GM19452 (cell line): ENCODE measurements around the gene ALPG.
"Not testable (repeated sequence)": the region's sequence is repeated elsewhere in the genome, so short reads cannot be mapped to it uniquely, and the experiment has no call there.

Experiments used
- ATAC-seq: cut with Tn5 transposase; IDR thresholded peaks from one replicate; pipeline ENCODE4 v1.9.1; 2021; ENCODE audit not compliant: unreplicated experiment

ALPG gene

DNA sequence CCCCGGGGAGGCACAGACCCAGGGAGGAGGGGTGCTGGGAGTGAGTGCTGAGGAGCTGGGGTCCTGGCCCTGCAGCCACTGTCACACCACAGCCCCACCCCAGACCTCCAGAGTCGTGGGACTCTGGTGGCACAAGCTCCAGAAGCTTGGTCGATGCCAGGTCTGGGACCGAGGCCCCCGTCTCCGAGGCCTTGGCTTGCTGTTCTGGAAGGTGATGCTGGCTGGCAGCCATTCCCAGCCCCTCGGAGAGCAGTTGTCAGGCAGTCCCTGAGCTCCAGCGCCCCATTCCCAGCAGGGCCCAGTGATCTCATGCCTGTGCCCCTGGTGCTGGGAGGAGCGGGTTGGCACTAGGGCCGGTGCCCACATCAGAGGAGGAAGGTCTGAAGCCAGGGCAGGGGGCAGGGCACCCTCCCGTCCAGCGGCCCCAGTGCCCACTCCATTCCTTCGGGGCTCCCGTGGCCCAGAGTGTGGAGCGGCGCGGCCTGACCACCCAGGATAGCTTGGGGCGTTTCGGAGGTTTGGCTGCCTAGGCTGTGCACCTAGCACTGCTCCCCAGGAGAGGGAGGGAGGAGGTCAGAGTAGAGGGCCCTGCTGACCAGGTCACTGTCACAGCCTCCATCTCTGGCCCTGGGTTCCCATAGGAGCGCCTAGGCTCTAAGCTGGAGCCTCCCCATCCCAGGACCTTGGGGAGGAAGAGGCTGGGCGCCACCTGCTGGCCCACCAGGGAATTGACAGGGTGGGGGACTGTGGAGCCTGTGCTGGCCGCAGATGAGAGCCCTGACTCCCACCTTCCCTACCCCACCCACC lies 32.5 kb downstream of the ALPG start:
- ATAC-seq, result no peak

DNA sequence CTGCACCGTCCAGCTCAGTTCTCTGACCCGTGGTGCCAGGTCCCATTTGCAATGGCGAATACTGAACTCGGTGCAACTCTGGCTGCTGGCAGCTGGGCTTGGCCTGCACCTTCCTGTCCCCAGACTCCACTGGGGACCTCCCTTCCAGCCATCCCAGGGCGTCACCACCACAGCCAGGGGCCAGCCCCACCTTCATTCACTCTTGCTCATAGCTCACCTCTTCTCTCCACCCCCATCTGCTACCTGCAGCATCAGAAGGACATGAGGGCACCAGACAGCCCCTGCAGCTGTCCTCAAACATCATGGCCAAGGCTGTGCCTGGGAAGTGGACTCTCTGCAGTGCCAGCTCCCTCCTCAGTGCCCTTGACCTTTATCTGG lies 33.1 kb downstream of the ALPG start:
- no peak for ATAC-seq

DNA sequence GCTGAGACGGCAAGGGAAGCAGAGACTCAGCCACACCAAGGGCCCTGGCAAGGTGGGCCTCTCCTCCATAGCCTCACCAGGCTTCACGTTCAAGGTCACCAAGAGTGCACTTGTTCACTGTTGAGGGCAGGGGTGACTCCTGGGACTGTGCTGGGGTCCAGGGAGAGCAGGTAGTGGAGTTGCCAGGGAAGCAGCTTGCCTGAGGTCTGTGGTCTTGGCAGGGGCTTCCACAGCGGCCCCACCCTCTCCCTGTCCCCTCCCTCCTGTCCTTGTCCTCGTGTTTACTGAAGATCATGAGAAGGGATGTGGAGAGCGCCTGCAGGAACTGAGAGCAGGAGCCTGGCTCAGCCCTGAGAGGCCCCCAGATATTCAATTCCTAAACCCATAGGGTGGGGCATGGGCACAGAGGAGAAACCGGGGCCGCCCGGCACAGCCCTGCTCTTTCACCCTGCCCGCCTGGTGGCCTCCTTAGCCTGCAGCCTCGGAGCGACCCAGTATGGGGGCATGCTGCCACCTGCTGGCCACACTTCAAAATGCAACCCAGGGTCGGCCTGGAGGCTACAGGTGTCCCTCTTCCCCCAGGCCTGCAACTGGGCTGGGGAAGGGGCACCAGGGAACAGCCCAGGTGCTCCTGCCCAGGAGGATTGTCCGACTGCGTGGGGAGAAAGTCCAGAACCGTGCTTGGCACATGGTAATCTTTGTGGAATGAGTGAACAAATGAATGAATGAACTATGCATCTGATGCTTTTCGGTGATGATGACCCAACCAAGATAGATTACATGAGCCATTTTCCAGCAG lies 33.8 kb downstream of the ALPG start:
- peak; percentile 92 for ATAC-seq

- no peak for ATAC-seq
Observed at GRCh38 chr2:232441147-232441651, 34.6 kb downstream of the ALPG start.

DNA sequence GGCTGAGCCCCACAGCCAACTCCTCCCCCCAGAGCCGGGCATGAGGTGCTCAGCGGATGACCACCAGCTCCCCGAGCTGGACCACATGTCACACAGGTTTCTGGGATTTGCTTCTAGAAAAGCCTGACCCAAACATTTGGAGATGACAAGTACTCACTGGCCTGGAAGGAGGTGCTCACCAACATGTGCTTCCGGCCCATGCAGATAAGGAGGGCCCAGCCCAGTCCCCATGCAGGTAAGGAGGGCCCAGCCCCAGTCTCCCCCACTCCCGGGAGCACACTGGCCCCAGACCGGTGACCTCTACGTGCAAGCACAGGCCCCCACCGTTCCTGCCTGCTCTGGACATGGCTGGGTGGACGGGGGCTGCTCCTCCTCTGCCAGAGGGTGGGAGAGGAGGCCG lies 35.3 kb downstream of the ALPG start:
- ATAC-seq, result not testable (repeated sequence)

- not testable (repeated sequence) for ATAC-seq
Observed at GRCh38 chr2:232442431-232442830, 35.8 kb downstream of the ALPG start.

- not testable (repeated sequence) for ATAC-seq
Observed at GRCh38 chr2:232443047-232443446, 36.4 kb downstream of the ALPG start.

- not testable (repeated sequence) for ATAC-seq
Observed at GRCh38 chr2:232443669-232444408, 37.2 kb downstream of the ALPG start.

DNA sequence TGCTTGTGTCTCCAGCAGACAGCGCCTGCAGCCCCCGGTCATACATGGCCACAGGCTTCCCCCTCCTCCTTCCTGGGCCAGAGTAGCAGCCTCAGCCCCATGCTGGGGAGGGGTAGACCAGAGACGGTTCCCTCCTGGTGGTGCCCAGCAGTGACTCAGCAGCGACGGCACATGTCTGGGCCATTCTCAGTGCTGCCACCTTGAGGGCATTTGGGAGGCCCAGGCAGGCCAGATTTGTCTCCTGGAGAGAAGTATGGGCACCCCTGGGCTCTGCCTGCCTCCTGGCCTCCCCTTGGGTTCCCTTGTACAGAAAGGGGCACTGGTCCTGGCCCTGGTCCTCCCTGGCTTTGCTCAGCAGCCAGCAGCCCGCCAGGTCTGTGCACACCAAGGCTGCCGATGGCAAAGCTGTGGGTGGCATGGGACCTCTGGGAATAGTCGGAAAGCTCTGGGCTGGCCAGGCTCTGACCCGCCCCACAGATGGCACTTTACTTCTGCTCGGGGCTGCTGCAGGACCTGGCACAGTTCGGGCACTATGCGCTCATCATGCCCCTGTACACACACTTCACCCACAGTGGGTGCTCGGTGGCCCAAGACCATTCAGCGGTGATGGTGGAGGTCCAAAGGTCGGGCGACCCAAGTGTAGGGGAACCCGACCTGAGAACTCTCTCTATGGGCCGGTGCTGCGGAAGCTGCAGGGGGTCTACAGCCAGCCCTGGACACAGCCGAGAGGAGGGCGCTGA lies 37.9 kb downstream of the ALPG start:
- ATAC-seq, result no peak

GRCh38 chr2:232445149-232445885 lies 38.7 kb downstream of the ALPG start:
- ATAC-seq, result not testable (repeated sequence)

- ATAC-seq, result not testable (repeated sequence)
Observed at GRCh38 chr2:232446266-232446777, 39.7 kb downstream of the ALPG start.

GRCh38 chr2:232447091-232447620 lies 40.5 kb downstream of the ALPG start:
- ATAC-seq, result no peak

DNA sequence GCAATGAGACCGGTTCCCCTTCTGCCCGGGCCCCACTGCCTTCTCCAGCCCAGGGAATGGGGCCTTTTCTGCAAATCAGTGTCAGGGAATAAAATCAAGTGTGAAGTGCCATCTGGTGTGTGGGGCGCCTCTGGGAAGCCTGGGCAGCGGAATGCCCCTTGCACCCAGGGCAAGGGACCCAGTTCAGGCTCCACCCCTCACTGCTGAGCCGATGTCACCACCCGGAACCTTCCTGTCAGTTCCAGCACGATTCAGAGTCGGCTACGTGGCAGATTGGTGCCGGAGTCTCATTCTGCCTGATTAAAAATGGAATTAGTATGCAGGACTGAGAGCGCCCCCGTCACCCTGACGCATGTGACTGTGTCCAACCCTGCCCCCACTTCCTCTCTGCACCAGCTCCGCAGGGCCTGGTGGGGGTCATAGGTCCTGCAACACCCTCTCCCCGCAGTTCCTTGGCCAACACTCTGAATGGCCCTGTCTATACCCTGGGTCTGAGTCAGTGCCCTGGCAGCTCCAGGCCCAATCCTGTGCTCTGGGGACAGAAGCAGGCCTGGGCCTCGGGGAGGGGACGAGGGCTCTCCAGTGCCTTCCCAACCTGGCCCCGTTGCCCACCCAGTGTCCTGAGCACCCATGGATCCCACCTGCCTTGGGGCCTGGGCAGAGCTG lies 41.1 kb downstream of the ALPG start:
- no peak for ATAC-seq

GRCh38 chr2:232448304-232448690 lies 41.7 kb downstream of the ALPG start:
- no peak for ATAC-seq

GRCh38 chr2:232449964-232450363 lies 43.3 kb downstream of the ALPG start:
- no peak for ATAC-seq

DNA sequence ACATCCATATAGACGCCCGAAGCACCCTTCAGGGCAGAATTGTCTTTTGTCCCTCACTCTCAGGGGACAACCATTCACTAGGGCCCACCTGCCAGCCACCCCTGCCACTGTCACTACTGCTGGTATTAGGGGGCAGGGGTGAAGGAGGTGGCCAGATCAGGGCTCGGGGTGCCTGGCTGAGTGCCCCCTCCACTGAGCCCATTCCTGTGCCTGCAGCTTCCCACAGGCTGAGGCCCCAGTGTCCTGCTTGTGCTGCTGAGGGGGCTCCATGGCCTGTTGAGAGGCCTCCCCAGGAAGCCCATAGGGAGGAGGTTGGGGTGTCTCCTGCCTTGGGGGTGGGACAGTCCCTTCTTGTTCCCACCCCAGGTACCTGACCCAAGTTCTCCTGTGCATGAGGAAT lies 45.0 kb downstream of the ALPG start:
- not testable (repeated sequence) for ATAC-seq

DNA sequence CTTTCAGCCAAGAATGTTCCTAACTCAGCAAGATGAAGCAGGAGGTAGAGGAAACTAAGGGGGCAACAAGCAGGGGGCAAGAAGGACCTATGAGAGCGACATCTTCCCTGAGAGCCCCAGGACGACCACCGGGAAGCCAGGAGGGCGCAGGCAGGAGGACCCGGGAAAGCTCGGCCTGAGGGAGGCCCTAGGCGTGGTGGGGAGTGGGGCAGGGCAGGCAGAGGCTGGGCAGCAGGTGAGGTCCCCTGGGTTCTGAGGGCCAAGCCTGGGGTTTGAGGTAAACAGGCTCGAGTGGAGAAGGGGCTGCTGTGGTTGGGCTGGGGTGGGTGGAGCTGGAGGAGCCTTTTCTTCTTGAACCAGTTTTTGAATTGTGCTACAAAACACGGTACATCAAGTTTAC lies 48.0 kb downstream of the ALPG start:
- no peak for ATAC-seq

- no peak for ATAC-seq
Observed at GRCh38 chr2:232455426-232456255, 49.0 kb downstream of the ALPG start, which contains the start of gene ALPI. Gene ALPI, plus strand, starts transcription at chr2:232456153. Its CDS starts 47 bp downstream, at chr2:232456200.
